Pancreas (tissue), 10 donors: ENCODE results near the gene BBIP1. TPM values are rescaled to one million over a fixed set of nuclear protein-coding genes. Genes with fewer than 3 reads are reported as not detected.

Source experiments
- ATAC-seq, 4 donors: fragments of 200-7000 bp; cut with Tn5 transposase; one replicate each; pipeline versions ENCODE4 v1.8.0 to v1.9.1; 2020; ENCODE audit warnings: mild to moderate bottlenecking in 4 of 4, moderate library complexity in 4 of 4
- DNase-seq, 6 donors: peaks; one replicate each; pipeline ENCODE4 v3.0.0-alpha.2; 2020
- FAIRE-seq: peaks from 2 replicates; lab custom pipeline; 2012; peaks lifted over from hg19 to GRCh38; lab: Jason Lieb, UNC
- H3K27ac ChIP-seq, 4 donors: fragments of 200-600 bp; sonication (generic); 1 replicate in 3 of 4; 2 replicates in 1 of 4; pipeline versions ENCODE4 v1.5.0 to v1.8.0; 2020
- H3K27me3 ChIP-seq, 4 donors: fragments of 200-600 bp; one replicate each; pipeline ENCODE4 v1.8.0; 2021
- H3K36me3 ChIP-seq, 3 donors: fragments of 200-600 bp; sonication (generic) in 1 of 3; one replicate each; pipeline versions ENCODE4 v1.5.0 to v1.8.0; 2020 to 2021
- H3K4me1 ChIP-seq, 3 donors: fragments of 200-600 bp; one replicate each; pipeline ENCODE4 v1.8.0; 2021
- H3K4me3 ChIP-seq, 4 donors: fragments of 200-600 bp; sonication (generic) in 2 of 4; one replicate each; pipeline versions ENCODE4 v1.5.0 to v1.8.0; 2020 to 2021
- H3K9me3 ChIP-seq, 4 donors: fragments of 200-600 bp; one replicate each; pipeline ENCODE4 v1.8.0; 2021
- CTCF ChIP-seq, 4 donors: fragments of 200-600 bp; sonication (generic) in 3 of 4; IDR thresholded peaks; one replicate each; pipeline versions ENCODE4 v1.5.0 to v1.8.0; 2021; ENCODE audit warnings: antibody characterized with exemption in 4 of 4
- WGBS, 2 donors: extraction: QIAGEN DNeasy Blood & Tissue Kit; methylation state at CpG; one replicate each; pipeline ENCODE4 v1.1.7; 2013; 5-methylcytosine and 5-hydroxymethylcytosine counted together
- intact Hi-C, 3 donors: fragments of 100-400 bp; cut with DNase I; formaldehyde crosslinking; loops; one replicate each; pipeline versions ENCODE4 v1.11.1 to v1.14.2; 2022
- polyA plus RNA-seq, 2 donors: library from polyadenylated mRNA; stranded (reverse); fragments of 200-250 nt; gene quantifications; one replicate each; pipeline ENCODE4 v1.2.3, GENCODE V29; 2013
- total RNA-seq, 6 donors: library from RNA; stranded (reverse); fragmentation: NEBNext Ultra II Directional in 4 of 6; extraction: Animal tissue kit (Norgen Biotek cat#: 25700) in 4 of 6; gene quantifications; one replicate each; pipeline versions ENCODE4 v1.2.1 to v1.2.4, GENCODE V29; 2021 to 2023
- donor health status: healthy with polysubstance abuse.
- donor health status: DM: no; HTN: no; CAD: no; lungs with moderate emphysema.
- donor health status: DM: no; HTN: no; CAD: no.
- donor health status: control.
- donor health status: control.
- donor health status: Bipolar disorder and iron deficiency.
- donor health status: DM: yes; HTN: yes; CAD: no.
- donor health status: DM: no; HTN: no; CAD: no.
- donor health status: DM: no; HTN: no; CAD: no.
- donor health status: DM: yes; HTN: yes; CAD: no.

The BBIP1 gene
- total and polyA plus RNA-seq, 8 donors, result 4.2 to 21.1 (median 8.4) TPM

GRCh38 chr10:110857265-110858171, 61.5 kb downstream of the BBIP1 start:
- Histone ChIP-seq H3K4me1 (peaks cover 53 to 73% (median 67%) of the 10 kb centered on the region in 3 donors), H3K27me3 (no peaks in the 10 kb centered on the region), H3K9me3 (no peaks in the 10 kb centered on the region), H3K27ac (peak overlapping the region; percentile 65 to 90 (median 81)), H3K36me3 (no peaks in the 10 kb centered on the region), H3K4me3 (no peak overlapping the region)
- WGBS, 2 donors, result 14 to 16% methylated on average over 12 of the region's 12 CpGs
- TF ChIP-seq CTCF (IDR thresholded peaks at IDR 0.05), result no peak
- DNase-seq (peak in 5 of 6 donors; percentile 84 to 87 (median 85)), FAIRE-seq (no peak), ATAC-seq (peak; percentile 64 to 80 (median 72))
- intact Hi-C loops, result no loop called here

GRCh38 chr10:110853921-110854605, 64.9 kb downstream of the BBIP1 start:
- no peaks in the 10 kb centered on the region for H3K36me3 ChIP-seq
- no peak overlapping the region for H3K4me3 ChIP-seq
- H3K27ac ChIP-seq, result peak overlapping the region in 2 of 4 donors; percentile 10 to 78
- intact Hi-C loops, result no loop called here
- peaks cover 38 to 64% (median 53%) of the 10 kb centered on the region in 3 donors for H3K4me1 ChIP-seq
- no peaks in the 10 kb centered on the region for H3K9me3 ChIP-seq
- no peak for FAIRE-seq
- no peak for ATAC-seq
- TF ChIP-seq CTCF (IDR thresholded peaks at IDR 0.05), result no peak
- no peak for DNase-seq
- H3K27me3 ChIP-seq, result no peaks in the 10 kb centered on the region

GRCh38 chr10:110852947-110853346, 66.0 kb downstream of the BBIP1 start:
- H3K9me3 ChIP-seq, result no peaks in the 10 kb centered on the region
- intact Hi-C loops, result no loop called here
- no peaks in the 10 kb centered on the region for H3K36me3 ChIP-seq
- 58 to 61% methylated on average over 4 of the region's 4 CpGs for WGBS, 2 donors
- peak in 1 of 6 donors; percentile 6 for DNase-seq
- H3K27ac ChIP-seq, result peak overlapping the region in 3 of 4 donors; percentile 25 to 78 (median 63)
- H3K27me3 ChIP-seq, result no peaks in the 10 kb centered on the region
- H3K4me1 ChIP-seq, result peaks cover 32 to 55% (median 48%) of the 10 kb centered on the region in 3 donors
- no peak for FAIRE-seq
- TF ChIP-seq CTCF (IDR thresholded peaks at IDR 0.05), result no peak
- no peak overlapping the region for H3K4me3 ChIP-seq
- no peak for ATAC-seq

GRCh38 chr10:110852255-110852896, 66.6 kb downstream of the BBIP1 start:
- Histone ChIP-seq H3K27me3 (no peaks in the 10 kb centered on the region), H3K4me3 (no peak overlapping the region), H3K9me3 (no peaks in the 10 kb centered on the region), H3K27ac (peak overlapping the region; percentile 20 to 78 (median 50)), H3K4me1 (peaks cover 29 to 55% (median 49%) of the 10 kb centered on the region in 3 donors), H3K36me3 (no peaks in the 10 kb centered on the region)
- peak in 4 of 6 donors; percentile 80 to 88 (median 84) for DNase-seq
- 33 to 37% methylated on average over 7 of the region's 7 CpGs for WGBS, 2 donors
- no peak for FAIRE-seq
- peak; percentile 88 to 94 (median 93) for ATAC-seq
- intact Hi-C loops, result no loop called here
- no peak for TF ChIP-seq CTCF (IDR thresholded peaks at IDR 0.05)
